Smooth muscle cell (in vitro differentiated cells): ENCODE data around the gene NAV2. TPM values are rescaled to one million over a fixed set of nuclear protein-coding genes. Genes with fewer than 3 reads are reported as not detected.

Experiments
- DNase-seq: peaks from one replicate; lab custom pipeline; 2025; ENCODE audit not compliant: unreplicated experiment; lab: John Stamatoyannopoulos, UW
- H2AFZ ChIP-seq: fragments of 200-600 bp; sonication (generic); 2 replicates; pipeline ENCODE4 v1.6.0; 2016; ENCODE audit warnings: antibody characterized with exemption, low read depth, mild to moderate bottlenecking
- H3F3A ChIP-seq: fragments of 200-600 bp; sonication (generic); 2 replicates; pipeline ENCODE4 v1.6.0; 2017; ENCODE audit warnings: antibody characterized with exemption, low read depth
- H3K27ac ChIP-seq: fragments of 200-600 bp; sonication (generic); 2 replicates; pipeline ENCODE4 v1.5.1; 2016; ENCODE audit warnings: low read depth, mild to moderate bottlenecking
- H3K27me3 ChIP-seq: fragments of 200-600 bp; sonication (generic); 2 replicates; pipeline ENCODE4 v1.6.1; 2016; ENCODE audit warnings: low read depth, mild to moderate bottlenecking
- H3K36me3 ChIP-seq: fragments of 200-600 bp; sonication (generic); 2 replicates; pipeline ENCODE4 v1.5.1; 2016; ENCODE audit warnings: low read depth
- H3K4me1 ChIP-seq: fragments of 200-600 bp; sonication (generic); 2 replicates; pipeline ENCODE4 v1.5.1; 2016; ENCODE audit warnings: low read depth
- H3K4me2 ChIP-seq: fragments of 200-600 bp; sonication (generic); 2 replicates; pipeline ENCODE4 v1.6.0; 2016; ENCODE audit warnings: mild to moderate bottlenecking
- H3K4me3 ChIP-seq: fragments of 200-600 bp; sonication (generic); 2 replicates; pipeline ENCODE4 v1.5.1; 2016; ENCODE audit warnings: mild to moderate bottlenecking
- H3K79me2 ChIP-seq: fragments of 200-600 bp; sonication (generic); 2 replicates; pipeline ENCODE4 v1.6.0; 2016; ENCODE audit warnings: low read depth, mild to moderate bottlenecking
- H3K9ac ChIP-seq: fragments of 200-600 bp; sonication (generic); 2 replicates; pipeline ENCODE4 v1.6.0; 2016; ENCODE audit warnings: low read depth
- H3K9me3 ChIP-seq: fragments of 200-600 bp; sonication (generic); replicated peaks from 2 replicates; pipeline ENCODE4 v1.5.1; 2016; ENCODE audit warnings: low read depth
- H4K20me1 ChIP-seq: fragments of 200-600 bp; sonication (generic); 2 replicates; pipeline ENCODE4 v1.6.0; 2016; ENCODE audit warnings: low read depth
- CTCF ChIP-seq: fragments of 200-600 bp; sonication (generic); IDR thresholded peaks from 2 replicates; pipeline ENCODE4 v1.5.1; 2017; ENCODE audit warnings: borderline replicate concordance, mild to moderate bottlenecking, antibody characterized with exemption; ENCODE audit not compliant: insufficient read depth, poor library complexity, severe bottlenecking
- WGBS: methylation state at CpG from one replicate; pipeline ENCODE4 v1.1.7; 2016; ENCODE audit warnings: low lambda C conversion rate; 5-methylcytosine and 5-hydroxymethylcytosine counted together
- polyA plus RNA-seq: library from polyadenylated mRNA; unstranded; fragments of >200 nt; fragmentation: Nextera tagmentation; extraction: Ambion mirVana; gene quantifications from 2 replicates; pipeline ENCODE4 v1.2.1, GENCODE V29; 2016
- total RNA-seq: library from RNA; depleted of rRNA; stranded (reverse); fragments of >200 nt; gene quantifications from 2 replicates; pipeline ENCODE4 v1.2.3, GENCODE V29; 2014

Gene NAV2
- total and polyA plus RNA-seq, 2 experiments from 2014 or later: 14.1 to 67.5 TPM

GRCh38 chr11:19793326-19793725 is 80.7 kb downstream of the NAV2 start:
- Histone ChIP-seq H3K36me3 (no peaks in the 10 kb centered on the region), H3K4me3 (no peak overlapping the region), H3K9ac (no peak overlapping the region), H2AFZ (no peak overlapping the region), H3F3A (peaks cover 28% of the 10 kb centered on the region), H3K27me3 (no peaks in the 10 kb centered on the region), H3K27ac (no peak overlapping the region), H3K79me2 (peaks cover 20% of the 10 kb centered on the region), H3K9me3 (no peaks in the 10 kb centered on the region), H3K4me1 (peaks cover 8% of the 10 kb centered on the region), H4K20me1 (no peaks in the 10 kb centered on the region), H3K4me2 (no peak overlapping the region)
- TF ChIP-seq CTCF: no peak
- DNase-seq: no peak
- WGBS: 79% methylated on average over 3 of the region's 3 CpGs

GRCh38 chr11:19794161-19794560 is 81.5 kb downstream of the NAV2 start:
- no peak overlapping the region for H3K4me3 ChIP-seq
- no peaks in the 10 kb centered on the region for H3K9me3 ChIP-seq
- no peak overlapping the region for H3K9ac ChIP-seq
- WGBS: 96% methylated on average over 6 of the region's 6 CpGs
- no peaks in the 10 kb centered on the region for H3K36me3 ChIP-seq
- no peaks in the 10 kb centered on the region for H3K27me3 ChIP-seq
- H2AFZ ChIP-seq: no peak overlapping the region
- no peaks in the 10 kb centered on the region for H4K20me1 ChIP-seq
- no peak overlapping the region for H3K27ac ChIP-seq
- H3K4me2 ChIP-seq: no peak overlapping the region
- no peak for DNase-seq
- TF ChIP-seq CTCF: no peak
- peaks cover 20% of the 10 kb centered on the region for H3K79me2 ChIP-seq
- H3F3A ChIP-seq: peaks cover 20% of the 10 kb centered on the region
- H3K4me1 ChIP-seq: peaks cover 8% of the 10 kb centered on the region

- H3K9me3 ChIP-seq: no peaks in the 10 kb centered on the region
- H3K27ac ChIP-seq: no peak overlapping the region
- WGBS: 95% methylated on average over 1 of the region's 1 CpG
- H3F3A ChIP-seq: peaks cover 13% of the 10 kb centered on the region
- peaks cover 20% of the 10 kb centered on the region for H3K79me2 ChIP-seq
- no peak overlapping the region for H2AFZ ChIP-seq
- H3K4me2 ChIP-seq: no peak overlapping the region
- no peak overlapping the region for H3K9ac ChIP-seq
- no peaks in the 10 kb centered on the region for H3K36me3 ChIP-seq
- H3K4me1 ChIP-seq: peaks cover 8% of the 10 kb centered on the region
- TF ChIP-seq CTCF: no peak
- H3K4me3 ChIP-seq: no peak overlapping the region
- no peak for DNase-seq
- no peaks in the 10 kb centered on the region for H3K27me3 ChIP-seq
- no peaks in the 10 kb centered on the region for H4K20me1 ChIP-seq
These were observed 82.4 kb downstream of the NAV2 start for GRCh38 chr11:19795082-19795481.

- Histone ChIP-seq H3K4me2 (no peak overlapping the region), H3K9ac (no peak overlapping the region), H3F3A (peaks cover 4% of the 10 kb centered on the region), H3K36me3 (no peaks in the 10 kb centered on the region), H3K79me2 (peaks cover 6% of the 10 kb centered on the region), H2AFZ (no peak overlapping the region), H3K27ac (no peak overlapping the region), H3K9me3 (no peaks in the 10 kb centered on the region), H3K4me1 (no peaks in the 10 kb centered on the region), H4K20me1 (no peaks in the 10 kb centered on the region), H3K4me3 (no peak overlapping the region), H3K27me3 (no peaks in the 10 kb centered on the region)
- no peak for DNase-seq
- 90% methylated on average over 2 of the region's 2 CpGs for WGBS
- peak; percentile 20 for TF ChIP-seq CTCF
These were observed 87.5 kb downstream of the NAV2 start for GRCh38 chr11:19800162-19800561.
